Ramos (cell line): ENCODE data around the gene HBG1.
"Not testable (repeated sequence)": the region's sequence is repeated elsewhere in the genome, so short reads cannot be mapped to it uniquely, and the experiment has no call there.

ENCODE experiments used
- in situ Hi-C: fragments of 300-500 bp; cut with MboI; formaldehyde crosslinking; loops from one replicate; pipeline ENCODE4 v1.14.3; 2022; ENCODE audit warnings: low sequenced_read_pairs; ENCODE audit not compliant: unreplicated experiment

Gene HBG1

DNA sequence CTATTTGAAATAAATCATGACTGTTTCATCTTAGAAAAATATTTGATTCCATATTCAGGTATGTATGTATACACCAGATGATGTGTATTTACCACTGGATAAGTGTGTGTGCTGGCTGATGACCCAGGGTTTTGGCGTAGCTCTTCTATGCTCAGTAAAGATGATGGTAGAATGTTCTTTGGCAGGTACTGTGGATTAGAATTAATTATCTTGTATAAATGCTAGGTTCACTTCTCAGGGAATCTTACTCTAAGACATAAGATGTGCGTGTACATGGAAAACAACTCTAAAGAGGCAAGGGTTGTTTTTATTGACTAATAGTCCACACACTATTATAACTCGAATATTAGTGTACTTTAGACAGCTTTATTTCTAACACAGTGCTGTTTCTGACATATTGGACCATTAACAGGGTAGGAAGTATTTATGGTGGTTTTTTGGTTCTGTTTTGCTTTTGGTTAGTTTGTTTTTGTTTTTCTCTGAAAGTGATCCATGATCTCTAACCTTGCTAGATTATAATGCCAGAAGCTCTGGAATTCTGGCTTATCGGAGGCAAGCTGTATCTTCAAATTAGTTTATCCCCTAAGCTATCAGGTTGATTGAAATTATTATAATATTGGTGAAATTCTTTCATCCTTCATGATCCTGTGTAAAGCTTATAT lies 1.0 kb upstream of the HBG1 start:
- in situ Hi-C loops, result no loop called here

GRCh38 chr11:5248498-5248897 lies 1.2 kb downstream of the HBG1 start:
- in situ Hi-C loops, result not testable (repeated sequence)

DNA sequence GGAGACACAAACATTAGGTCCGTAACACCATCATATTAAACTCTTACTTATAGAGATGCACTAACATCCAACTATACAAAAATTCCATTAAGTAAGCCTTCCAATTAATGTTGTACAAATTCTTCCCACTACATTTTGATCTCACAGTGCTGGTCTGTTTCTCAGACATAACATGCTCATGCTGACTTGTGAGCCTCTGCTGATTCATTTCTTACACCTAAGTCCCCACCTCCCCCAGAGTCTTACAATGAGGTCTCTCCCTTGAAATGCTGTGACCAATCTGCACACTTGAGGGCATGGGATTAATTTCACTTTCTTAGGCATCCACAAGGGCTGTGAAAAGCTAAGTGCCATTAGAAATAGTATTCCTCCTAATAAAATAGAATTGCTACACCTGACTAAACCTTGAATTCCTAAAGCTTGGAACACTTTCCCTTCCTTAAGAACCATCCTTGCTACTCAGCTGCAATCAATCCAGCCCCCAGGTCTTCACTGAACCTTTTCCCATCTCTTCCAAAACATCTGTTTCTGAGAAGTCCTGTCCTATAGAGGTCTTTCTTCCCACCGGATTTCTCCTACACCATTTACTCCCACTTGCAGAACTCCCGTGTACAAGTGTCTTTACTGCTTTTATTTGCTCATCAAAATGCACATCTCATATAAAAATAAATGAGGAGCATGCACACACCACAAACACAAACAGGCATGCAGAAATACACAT lies 2.0 kb downstream of the HBG1 start:
- in situ Hi-C loops, result no loop called here

- in situ Hi-C loops, result no loop called here
Observed at GRCh38 chr11:5246772-5247471, 2.7 kb downstream of the HBG1 start.

GRCh38 chr11:5245155-5245554 lies 4.5 kb downstream of the HBG1 start:
- in situ Hi-C loops, result no loop called here

DNA sequence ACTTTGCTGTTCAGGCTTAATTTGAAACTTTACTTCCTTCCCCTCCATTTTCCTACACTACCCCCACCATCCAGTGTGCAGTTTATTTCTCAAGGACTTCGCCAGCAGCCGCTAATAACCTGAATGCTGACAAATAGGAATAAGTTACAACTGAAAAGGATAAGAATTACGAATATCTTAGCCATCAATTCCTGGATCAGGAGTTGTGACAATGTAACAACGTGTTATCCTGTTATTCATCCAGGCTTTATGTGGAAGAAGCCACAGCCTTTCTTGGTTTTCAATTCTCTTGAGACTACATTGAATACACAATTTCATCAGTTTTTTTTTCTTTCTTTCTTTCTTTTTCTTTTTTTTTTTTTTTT lies 5.9 kb downstream of the HBG1 start:
- in situ Hi-C loops, result no loop called here

GRCh38 chr11:5242933-5243815 lies 6.5 kb downstream of the HBG1 start:
- in situ Hi-C loops, result no loop called here

DNA sequence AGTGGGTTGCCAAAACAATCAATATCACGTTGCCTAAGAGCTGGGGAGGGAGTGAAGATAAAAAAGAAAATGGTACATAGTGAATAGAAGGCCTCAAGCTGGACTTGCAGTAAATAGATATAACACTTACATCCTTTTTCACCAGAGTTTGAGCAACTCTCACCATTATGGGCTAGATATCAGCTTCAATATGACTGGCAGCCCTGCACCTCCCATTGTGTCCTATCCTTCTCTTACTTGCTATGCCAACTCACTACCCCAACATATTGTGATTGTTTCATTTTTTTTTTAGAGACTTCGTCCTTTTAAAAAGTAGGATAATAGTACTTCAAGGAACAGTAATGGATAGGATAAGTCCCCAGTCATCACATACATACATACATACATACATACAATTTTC lies 7.4 kb downstream of the HBG1 start:
- in situ Hi-C loops, result no loop called here

GRCh38 chr11:5241458-5241857 lies 8.2 kb downstream of the HBG1 start:
- in situ Hi-C loops, result no loop called here

GRCh38 chr11:5240458-5240857 lies 9.2 kb downstream of the HBG1 start:
- in situ Hi-C loops, result no loop called here

DNA sequence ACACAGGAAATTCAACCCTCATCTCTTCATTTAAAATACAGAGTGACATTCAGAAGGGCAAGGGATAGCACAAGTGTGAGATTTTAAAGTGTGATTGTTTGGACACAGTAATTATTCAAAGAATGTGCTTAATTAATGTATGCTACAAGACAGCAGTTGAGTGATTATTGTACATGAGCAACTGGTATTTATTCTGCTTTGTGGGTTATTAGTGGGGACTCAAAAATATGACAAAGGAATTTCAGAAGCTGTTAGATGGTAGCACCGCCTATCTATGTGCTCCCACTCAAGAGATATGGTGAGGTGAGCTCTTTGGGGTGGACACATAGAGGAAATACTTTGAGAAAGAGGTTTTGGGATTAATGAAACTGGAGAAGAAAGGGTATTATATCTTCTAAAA lies 9.6 kb downstream of the HBG1 start:
- in situ Hi-C loops, result no loop called here

- in situ Hi-C loops, result no loop called here
Observed at GRCh38 chr11:5239046-5239445, 10.6 kb downstream of the HBG1 start.

- in situ Hi-C loops, result no loop called here
Observed at GRCh38 chr11:5238486-5238885, 11.2 kb downstream of the HBG1 start.

GRCh38 chr11:5237420-5237819 lies 12.2 kb downstream of the HBG1 start:
- in situ Hi-C loops, result no loop called here

DNA sequence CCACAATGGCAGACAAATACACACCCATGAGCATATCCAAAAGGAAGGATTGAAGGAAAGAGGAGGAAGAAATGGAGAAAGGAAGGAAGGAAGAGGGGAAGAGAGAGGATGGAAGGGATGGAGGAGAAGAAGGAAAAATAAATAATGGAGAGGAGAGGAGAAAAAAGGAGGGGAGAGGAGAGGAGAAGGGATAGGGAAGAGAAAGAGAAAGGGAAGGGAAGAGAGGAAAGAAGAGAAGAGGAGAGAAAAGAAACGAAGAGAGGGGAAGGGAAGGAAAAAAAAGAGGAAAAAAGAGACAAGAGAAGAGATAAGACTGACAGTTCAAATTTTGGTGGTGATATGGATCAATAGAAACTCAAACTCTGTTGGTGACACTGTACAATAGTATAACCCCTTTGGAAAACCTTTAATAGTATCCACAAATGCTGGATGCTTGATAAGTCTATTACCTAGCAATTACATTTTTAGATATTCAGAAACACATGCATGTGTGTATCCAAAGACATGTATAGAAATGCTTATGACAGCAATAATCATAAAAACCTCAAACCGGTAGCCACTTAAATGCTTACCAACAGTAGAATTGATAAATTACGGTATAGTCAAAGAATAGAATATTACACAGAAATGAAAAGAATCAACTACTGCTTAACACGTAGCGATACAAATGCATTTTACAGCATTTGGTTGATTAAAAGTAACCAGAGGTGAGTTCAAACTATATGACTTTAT lies 14.1 kb downstream of the HBG1 start:
- in situ Hi-C loops, result no loop called here

- in situ Hi-C loops, result no loop called here
Observed at GRCh38 chr11:5234381-5234834, 15.2 kb downstream of the HBG1 start, which contains the start of gene HBD. TSS of gene HBD (minus strand) at chr11:5234483. CDS start at chr11:5234433, 50 bp downstream.

- in situ Hi-C loops, result no loop called here
Observed at GRCh38 chr11:5233307-5233706, 16.4 kb downstream of the HBG1 start.

- in situ Hi-C loops, result no loop called here
Observed at GRCh38 chr11:5232821-5233220, 16.8 kb downstream of the HBG1 start.

DNA sequence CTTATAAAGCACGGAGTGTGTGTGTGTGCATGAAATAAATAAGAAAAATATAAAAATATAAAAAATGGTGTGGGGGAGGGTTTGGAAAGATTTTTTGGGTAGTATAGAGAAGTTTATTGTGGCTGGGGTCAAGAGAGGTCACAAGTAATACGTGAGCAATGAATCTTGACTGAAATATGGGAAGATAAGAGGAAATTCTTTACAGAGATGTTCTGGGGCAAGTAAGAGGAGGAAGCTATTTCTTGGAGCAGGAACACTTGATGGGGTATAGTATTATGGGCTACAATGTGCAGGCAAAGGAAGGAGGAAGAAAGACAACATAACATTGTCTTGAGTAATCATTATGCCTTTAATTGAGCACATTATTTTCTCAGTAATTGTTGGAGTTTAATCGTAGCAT lies 17.5 kb downstream of the HBG1 start:
- in situ Hi-C loops, result no loop called here

- in situ Hi-C loops, result no loop called here
Observed at GRCh38 chr11:5231111-5231510, 18.5 kb downstream of the HBG1 start.
